Stimulated activated CD4-positive, alpha-beta T cell treated with anti-CD3 and anti-CD28 coated beads, Interleukin-15, amount 100 ng/mL, for 1 hour (primary cell): ENCODE data around the gene SRSF6.
A peak's percentile ranks its signal among the peaks of the same experiment; 100 is the strongest.
"Not testable (repeated sequence)": the region's sequence is repeated elsewhere in the genome, so short reads cannot be mapped to it uniquely, and the experiment has no call there.

Experiments
- DNase-seq, 2 donors: peaks; one replicate each; pipeline ENCODE4 v3.0.0-alpha.2; 2020; ENCODE audit warnings: low read depth in 1 of 2, low spot score in 1 of 2

SRSF6 gene

GRCh38 chr20:43457640-43458421 lies at the start of gene SRSF6:
SRSF6 (plus strand) TSS chr20:43457896; CDS start chr20:43458034, 138 bp downstream.
- peak; percentile 86 to 93 for DNase-seq

GRCh38 chr20:43408848-43409576 lies 48.7 kb upstream of the SRSF6 start:
- DNase-seq = no peak

DNA sequence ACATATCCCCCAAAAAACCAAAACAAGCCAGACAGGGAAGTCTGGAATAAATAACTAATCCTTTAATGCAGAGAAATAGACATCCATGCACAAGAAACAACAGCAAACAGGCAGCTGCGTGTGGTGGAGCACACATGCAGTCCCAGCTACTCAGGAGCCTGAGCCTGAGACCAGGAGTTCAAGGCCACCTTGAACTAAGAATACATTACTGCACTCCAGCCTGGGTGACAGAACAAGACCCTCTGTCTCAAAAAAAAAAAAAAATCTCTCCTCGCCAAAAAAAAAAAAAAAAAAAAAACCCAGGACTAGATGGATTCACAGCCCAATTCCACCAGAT lies 48.2 kb upstream of the SRSF6 start:
- no peak for DNase-seq

DNA sequence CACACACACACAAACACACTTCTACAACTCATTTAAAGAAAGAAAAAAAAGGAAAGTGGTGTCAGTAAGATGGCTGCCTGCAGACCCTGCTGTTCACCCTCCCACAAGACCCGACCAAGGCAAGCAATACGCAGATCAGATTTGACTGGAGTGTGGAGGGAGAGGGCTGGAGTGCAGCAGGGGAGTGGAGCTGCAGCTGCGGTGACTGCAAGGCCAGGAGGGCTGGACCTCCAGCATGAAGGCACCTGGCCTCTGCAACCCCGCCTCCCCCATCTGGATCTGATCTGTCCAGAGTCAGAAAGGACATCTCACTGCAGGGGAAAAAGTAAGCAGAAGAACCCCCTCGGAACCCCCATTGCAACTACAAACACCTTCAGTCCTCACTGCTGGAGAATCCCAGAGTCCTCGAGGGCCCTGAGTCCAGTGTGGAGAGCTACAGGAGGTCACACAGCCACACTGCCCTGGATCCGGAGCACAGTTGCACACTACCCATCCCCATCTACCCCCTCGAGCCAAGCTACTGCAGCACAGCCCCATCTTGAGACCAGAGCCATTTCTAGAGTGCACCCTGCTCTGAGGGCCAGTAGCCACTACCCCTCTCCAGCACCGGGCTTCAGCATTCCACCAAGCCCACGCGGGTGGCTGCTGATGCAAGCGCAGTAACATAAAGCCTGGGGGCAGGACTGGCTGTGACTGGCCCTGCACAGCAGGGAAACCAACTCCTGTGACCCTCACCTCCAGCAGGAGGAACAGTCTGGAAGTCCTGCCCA lies 41.9 kb upstream of the SRSF6 start:
- no peak for DNase-seq

DNA sequence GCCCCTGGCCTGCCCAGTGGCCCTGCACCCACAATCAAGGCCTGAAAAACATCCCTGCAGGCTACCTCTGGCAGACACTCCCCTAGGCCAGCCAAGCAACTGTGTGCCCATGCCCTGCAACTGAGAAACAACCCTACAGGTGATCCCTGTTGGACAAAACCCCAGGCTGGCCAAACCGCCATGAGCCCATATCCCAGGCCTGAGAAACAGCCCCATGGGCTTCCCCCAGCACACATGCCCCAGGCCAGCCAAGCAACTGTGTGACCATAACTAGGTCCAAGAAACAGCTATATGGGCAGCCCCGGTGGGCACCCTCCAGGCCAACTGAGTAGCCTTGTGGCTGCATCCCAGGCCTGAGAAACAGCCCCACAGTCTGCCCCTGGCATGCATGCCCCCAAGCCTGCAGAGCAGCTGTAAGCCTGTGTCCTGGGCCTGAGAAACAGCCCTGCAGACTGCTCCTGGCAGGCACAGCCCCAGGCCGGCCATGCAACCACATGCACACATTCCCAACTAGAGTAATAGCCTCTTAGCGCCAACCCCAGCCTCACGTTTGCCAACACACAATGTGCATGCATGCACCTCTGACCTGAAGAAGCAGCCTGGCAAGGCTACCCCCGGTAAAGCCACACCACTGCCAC lies 41.0 kb upstream of the SRSF6 start:
- no peak for DNase-seq

- DNase-seq = no peak
Observed at GRCh38 chr20:43420192-43420591, 37.5 kb upstream of the SRSF6 start.

GRCh38 chr20:43420913-43421312 lies 36.8 kb upstream of the SRSF6 start:
- not testable (repeated sequence) for DNase-seq

GRCh38 chr20:43426172-43426571 lies 31.5 kb upstream of the SRSF6 start:
- no peak for DNase-seq

DNA sequence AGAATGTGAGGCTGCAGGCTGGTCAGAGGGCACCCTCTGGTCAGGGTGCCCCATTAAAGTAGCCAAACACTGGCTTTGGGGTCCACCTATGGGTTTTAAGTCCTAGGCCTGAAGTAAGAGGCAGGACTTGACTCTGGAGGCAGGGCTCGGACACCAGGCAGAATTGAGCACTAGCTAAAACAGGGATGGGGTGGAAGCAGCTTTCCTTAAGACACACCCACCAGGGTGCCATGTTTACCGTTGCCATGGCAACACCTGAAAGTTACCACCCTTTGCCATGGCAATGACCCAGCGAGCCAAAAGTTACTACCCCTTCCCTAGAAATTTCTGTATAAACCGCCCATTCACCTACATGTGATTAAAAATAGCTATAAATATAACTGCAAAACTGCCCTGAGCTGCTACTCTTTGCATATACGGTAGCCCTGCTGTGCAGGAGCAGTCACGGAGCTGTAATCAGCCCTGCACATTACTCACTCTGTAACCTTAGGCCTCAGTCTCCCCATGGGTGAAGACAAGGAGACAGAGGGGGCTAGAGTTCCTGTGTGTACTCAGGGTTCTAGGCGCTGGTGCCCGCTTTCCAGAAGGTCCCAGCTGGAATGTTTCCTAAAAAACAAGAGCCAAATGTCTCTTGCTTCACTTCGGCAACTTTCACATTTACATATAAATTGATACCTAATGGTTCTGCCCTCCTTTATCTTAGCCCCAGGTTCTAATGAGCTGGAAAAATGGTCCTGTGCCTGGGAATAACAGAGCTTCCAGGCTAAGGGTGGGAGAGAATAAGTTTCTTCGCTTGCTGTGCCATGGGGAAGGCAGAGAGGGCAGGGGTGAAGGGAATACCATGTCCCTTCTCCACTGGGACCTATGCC lies 27.2 kb upstream of the SRSF6 start:
- no peak for DNase-seq

DNA sequence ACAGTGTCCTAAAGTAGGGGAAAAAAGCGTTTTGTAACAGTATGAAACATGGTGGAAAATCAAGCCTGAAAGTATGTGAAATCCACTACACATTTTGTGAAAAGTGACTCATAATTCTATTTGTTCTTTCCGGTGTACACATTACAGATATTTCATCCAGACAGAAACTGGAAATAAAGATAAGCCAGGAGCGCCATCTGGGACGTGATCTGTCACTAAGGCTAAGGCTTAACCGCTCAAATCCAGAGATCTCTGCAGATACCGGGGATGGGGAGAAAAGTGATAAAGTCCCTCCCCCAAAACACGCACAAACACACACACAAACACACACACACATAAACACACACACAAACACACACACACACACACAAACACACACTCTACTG lies 26.6 kb upstream of the SRSF6 start:
- DNase-seq = no peak

DNA sequence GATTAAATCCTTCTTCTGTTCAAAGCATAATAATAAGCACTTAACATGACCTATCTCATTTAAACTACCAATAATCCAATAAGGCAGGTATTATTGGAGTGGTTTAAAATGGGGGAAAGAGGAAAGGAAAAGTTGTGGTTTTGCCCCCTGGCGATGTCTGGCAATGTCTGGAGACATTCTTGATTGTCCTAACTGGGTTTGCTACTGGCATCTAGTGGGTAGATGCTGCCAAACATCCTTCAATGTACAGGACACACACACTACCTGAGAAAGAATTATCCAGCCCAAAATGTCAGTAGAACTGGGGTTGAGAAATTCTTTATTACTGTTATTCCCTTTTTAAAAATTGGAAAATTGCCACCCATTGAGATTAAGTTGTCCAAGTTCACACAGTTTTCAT lies 25.2 kb upstream of the SRSF6 start:
- DNase-seq = no peak

DNA sequence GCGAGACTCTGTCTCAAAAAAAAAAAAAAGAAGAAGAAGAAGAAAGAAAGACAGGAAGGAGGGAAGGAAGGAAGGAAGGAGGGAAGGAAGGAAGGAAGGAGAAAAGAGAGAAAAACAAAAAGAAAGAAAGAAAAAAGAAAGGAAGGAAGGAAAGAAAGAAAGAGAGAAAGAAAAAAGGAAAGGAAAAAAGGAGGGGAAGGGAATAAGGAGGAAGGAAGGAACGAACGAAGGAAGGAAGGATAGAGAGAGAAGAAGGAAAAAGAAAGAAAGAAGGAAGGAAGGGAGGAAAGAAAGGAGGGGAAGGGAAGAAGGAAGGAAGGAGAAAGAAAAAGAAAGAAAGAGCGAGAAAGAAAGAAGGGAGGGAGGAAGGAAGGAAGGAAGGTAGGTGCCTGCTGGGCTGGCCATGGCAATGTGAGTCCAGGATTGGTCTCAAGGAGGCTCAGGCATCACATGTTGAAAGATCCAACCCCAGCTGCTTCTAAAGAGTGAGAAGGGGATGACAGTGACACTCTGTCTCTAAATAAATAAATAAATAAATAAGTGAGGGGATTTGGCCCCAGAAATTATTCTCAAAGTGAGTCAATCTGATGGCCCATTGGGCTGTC lies 24.3 kb upstream of the SRSF6 start:
- DNase-seq = no peak

GRCh38 chr20:43434565-43434964 lies 23.1 kb upstream of the SRSF6 start:
- no peak for DNase-seq

DNA sequence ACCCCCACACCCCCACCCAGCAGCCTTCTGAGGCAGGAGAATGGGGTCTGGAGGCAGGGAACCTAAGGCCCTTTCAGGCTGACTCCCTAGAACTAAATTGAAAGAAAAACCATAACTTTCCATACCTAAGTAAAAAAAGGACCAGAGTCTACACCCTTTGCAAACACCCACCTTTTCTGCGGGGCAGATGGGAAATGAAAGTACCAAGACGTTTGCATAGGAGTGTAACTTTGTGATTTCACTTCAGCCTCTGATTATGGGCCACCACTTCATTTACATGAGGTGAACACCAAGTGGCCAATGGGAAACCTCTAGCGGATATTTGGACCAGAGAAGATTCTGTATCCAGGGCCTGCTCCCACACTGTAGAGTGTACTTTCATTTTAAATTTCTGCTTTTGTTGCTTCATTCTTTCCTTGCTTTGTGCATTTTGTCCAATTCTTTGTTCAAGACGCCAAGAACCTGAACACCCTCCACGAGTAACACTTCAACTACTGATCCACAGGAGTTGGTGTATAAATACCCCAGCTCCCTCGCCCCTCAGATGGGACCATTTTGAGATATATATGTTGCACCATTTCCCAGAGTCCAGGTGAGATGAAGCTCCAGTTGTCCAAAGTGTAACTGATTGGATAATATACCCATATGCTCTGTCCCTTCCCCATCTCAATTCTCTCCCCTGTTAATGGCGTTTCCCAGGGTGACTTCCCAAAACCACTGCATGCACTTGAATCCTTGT lies 18.9 kb upstream of the SRSF6 start:
- DNase-seq = no peak

DNA sequence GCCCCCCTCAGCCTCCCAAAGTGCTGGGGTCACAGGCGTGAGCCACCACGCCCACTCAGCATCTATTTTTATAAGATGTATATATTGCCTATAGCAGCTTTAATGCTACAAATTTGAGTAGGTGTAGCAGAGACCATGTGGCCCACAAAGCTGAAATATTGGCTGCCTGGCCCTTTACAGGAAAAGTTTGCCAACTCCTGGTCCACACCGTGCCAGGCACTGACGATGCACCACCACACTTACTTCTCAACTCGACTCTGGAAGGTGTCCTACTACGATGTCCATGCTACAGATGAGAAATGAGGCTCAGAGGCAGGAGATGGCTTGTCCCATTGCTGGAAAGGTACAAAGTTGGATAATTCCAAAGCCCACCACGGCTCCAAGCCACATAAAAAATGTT lies 17.2 kb upstream of the SRSF6 start:
- DNase-seq = no peak

GRCh38 chr20:43442282-43442880 lies 15.3 kb upstream of the SRSF6 start:
- no peak for DNase-seq

- DNase-seq = no peak
Observed at GRCh38 chr20:43444107-43444506, 13.6 kb upstream of the SRSF6 start.

- no peak for DNase-seq
Observed at GRCh38 chr20:43446361-43446879, 11.3 kb upstream of the SRSF6 start.

DNA sequence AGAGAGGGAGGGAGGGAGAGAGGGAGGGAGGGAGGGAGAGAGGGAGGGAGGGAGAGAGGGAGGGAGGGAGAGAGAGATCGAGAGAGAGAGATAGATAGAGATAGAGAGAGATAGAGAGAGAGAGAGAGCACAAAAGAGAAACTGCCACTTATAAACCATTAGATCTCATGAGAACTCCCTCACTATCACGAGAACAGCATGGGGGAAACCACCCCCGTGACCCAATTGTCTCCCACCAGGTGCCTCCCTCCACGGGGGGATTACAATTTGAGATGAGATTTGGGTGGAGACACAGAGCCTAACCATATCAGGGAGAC lies 9.3 kb upstream of the SRSF6 start:
- not testable (repeated sequence) for DNase-seq
